H4 (cell line): Measurements from ENCODE around the gene RPS6KC1. TPM values are rescaled to one million over a fixed set of nuclear protein-coding genes. Genes with fewer than 3 reads are reported as not detected.
"Not testable (repeated sequence)": the region's sequence is repeated elsewhere in the genome, so short reads cannot be mapped to it uniquely, and the experiment has no call there.

Source experiments
- DNase-seq: peaks from one replicate; pipeline ENCODE4 v3.0.0-alpha.2; 2015; ENCODE audit warnings: low spot score
- total RNA-seq: library from RNA; depleted of rRNA; stranded (reverse); fragments of >200 nt; shearing (Covaris generic); gene quantifications from 2 replicates; pipeline ENCODE4 v1.2.3, GENCODE V29; 2014; rRNA removed

Gene RPS6KC1
- total RNA-seq, 1 experiment from 2014 or later = 16.6 TPM

- DNase-seq = no peak
Measured at GRCh38 chr1:213279410-213279809, 228.4 kb downstream of the RPS6KC1 start.

DNA sequence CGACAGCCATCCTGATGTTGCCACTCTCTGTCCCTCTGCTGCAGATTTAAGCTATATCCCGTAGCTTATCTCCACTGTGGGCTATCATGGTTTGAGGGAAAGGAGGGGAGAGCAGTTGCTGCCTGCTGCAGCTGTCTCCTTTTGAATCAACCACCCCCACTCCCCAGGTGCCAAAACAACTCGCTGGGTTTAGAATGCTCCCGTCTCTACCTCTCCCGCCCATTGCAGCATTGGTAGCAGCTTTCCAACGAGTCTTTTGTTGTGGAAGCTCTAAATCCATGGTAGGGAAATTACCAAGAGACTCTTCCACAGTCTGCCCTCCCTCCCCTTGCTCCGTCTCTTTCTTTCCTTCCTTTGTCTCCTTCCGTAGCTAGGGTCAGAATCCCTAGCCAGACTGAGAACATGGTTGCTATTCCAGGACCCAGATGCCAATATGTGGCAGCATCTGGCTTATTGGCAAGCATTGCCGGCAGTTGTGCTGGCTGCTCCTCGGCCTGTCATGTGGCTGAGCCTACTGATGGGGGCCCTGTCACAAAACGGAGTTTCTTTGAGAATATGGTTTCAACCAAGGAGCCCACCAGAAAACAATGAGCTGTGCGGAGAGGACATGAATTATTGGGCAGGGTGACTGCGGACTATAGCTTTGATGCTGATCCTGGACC, 230.7 kb downstream of the RPS6KC1 start:
- DNase-seq = no peak

GRCh38 chr1:213284626-213285025, 233.6 kb downstream of the RPS6KC1 start:
- DNase-seq = no peak

DNA sequence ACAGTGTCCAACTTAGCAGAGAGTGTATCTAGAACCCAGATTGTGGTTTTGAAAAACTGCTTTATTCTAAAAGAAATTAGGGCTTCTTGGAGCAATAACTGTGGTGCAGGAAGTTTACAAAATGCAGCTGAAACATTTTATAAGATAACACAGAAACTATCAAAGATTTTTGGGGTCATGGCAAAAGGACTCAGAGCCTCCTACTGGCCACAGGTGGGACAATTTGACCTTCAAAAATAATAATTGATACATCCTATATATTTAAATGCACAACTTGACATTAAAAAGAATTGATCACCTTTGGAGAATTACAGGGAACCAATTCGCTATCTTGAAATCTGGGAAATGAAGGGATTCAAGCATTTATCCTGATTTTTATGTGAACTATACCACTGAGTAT, 235.2 kb downstream of the RPS6KC1 start:
- no peak for DNase-seq

- DNase-seq = no peak
Measured at GRCh38 chr1:213287987-213288386, 236.9 kb downstream of the RPS6KC1 start.

DNA sequence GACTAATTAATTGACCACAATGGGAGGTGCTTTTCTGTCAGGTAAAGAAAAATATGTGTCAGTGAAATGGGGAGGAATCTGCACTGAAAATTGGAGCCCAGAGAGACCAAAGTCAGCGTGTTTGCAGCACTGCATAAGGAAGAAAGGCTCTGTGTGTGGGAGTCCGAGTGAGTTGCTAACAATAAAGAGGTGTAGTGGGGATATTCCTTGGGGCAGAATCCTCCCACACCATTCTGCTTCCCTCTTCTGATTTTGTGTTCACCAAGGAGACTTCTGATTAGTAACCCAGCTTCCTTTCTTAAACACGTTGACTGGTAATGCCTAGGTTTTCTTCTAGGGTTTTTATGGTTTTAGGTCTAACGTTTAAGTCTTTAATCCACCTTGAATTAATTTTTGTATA, 240.5 kb downstream of the RPS6KC1 start:
- DNase-seq = no peak

GRCh38 chr1:213292614-213293013, 241.6 kb downstream of the RPS6KC1 start:
- DNase-seq = no peak

DNA sequence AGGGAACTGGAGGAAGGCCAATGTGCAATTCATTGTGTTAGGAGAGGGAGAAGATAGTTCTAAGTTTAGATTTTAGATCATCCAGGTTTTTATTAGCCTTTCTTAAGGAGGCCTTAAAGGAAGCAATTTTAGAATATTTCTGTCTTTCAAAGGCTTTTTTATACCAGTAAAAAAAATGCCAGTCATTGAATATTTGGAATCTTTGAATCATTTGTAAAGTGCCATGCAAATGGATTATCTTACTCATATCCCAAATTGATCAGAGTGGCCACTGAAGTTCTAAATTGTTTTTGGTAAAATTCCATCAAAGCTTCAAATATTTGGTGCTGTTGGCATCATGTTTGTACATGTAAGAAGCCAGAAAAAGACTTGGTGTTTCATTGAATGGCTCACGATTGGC, 244.8 kb downstream of the RPS6KC1 start:
- DNase-seq = no peak

- no peak for DNase-seq
Measured at GRCh38 chr1:213296558-213296957, 245.5 kb downstream of the RPS6KC1 start.

GRCh38 chr1:213297021-213297420, 246.0 kb downstream of the RPS6KC1 start:
- DNase-seq = no peak

- no peak for DNase-seq
Measured at GRCh38 chr1:213300433-213300832, 249.4 kb downstream of the RPS6KC1 start.

- not testable (repeated sequence) for DNase-seq
Measured at GRCh38 chr1:213301524-213301923, 250.5 kb downstream of the RPS6KC1 start.

DNA sequence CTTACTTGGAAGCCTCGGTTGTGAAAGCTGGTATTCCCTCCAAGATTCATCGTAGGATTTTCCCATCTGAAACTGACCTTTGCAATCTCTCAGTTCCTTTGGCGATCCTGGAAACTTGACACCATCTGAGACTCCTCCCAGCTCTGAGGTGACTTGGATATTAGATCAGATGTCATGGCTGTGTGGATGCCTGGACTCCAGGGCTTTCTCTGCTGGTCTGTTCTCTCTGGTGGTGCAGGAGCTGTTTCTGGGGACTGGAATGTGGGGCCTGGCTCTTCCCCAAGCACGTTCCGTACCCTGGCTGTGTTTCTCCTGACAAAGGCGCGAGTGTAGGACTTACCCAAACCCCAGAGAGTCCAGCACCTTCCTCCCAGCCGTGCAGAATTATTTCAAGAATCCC, 252.2 kb downstream of the RPS6KC1 start:
- no peak for DNase-seq

DNA sequence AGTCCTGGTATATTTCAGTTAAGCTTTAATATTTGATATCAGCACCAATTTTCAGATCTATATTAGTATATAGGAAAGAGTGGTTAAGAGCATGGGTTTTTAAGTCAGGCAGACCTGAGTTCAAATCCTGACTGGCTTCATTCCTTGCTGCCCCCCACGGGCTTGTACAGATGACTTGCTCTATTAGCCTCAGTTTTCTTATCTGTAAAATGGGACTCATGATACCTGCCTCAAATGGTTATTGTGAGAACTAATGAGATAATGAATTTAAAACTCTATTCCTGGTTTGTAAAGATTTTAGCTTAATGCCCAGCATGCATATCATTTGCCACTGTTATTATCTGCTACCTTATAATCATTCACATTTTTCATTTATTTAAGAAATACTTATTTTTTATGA, 264.5 kb downstream of the RPS6KC1 start:
- no peak for DNase-seq

DNA sequence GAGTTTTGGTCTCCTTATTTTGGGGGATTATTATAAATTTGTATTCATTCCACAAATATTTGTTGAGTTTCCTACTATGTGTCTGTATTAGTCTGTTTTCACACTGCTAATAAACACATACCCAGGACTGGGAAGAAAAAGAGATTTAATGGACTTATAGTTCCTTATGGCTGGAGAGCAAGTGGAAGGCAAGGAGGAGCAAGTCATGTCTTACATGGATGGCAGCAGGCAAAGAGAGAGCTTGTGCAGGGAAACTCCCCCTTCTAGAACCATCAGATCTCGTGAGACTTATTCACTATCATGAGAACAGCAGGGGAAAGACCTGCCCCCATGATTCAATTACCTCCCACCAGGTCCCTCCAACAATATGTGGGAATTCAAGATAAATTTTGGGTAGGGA, 267.4 kb downstream of the RPS6KC1 start:
- DNase-seq = not testable (repeated sequence)

DNA sequence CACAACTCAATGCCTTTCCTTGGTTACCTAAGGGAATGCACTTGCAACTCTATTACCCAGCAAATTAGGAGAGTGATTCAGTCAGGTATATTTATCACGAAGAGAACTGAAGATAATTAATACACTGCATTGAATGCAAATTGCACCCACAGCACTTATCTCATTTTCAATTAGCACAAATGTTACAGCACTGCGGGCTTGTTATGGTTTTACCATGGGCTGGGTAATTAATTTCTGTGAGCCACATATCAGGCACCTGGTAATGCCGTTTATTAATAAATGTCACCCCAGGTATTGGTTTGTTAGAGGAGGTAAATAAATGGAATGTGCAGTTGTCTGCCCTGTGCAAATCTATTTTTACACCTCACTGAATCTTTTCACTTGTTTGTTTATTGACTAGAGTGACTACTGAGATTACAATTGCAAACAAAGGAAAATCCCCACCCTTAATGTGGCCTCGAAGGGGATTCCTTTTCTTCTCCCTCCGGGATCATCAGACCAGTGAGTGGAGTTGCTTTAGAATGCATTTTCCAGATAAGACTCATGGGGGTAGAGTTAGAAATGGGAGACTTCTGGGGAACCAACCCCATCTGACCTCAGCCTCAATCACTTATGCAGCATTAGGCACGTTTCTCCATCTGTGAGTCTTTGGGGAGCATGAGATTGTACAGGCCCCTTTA, 269.3 kb downstream of the RPS6KC1 start:
- no peak for DNase-seq

Other genes with a start within 250 kb of the RPS6KC1 start
- 0.75 TPM in 1 of 2 replicates, not detected in the other for gene SPATA45, start 203.6 kb upstream of the RPS6KC1 start, total RNA-seq
- 9.3 and 9.7 TPM in 2 replicates for gene FLVCR1, start 193.0 kb upstream of the RPS6KC1 start, total RNA-seq
- gene VASH2, start 100.7 kb upstream of the RPS6KC1 start, total RNA-seq = 0.31 and 2.5 TPM in 2 replicates
- gene ANGEL2, start 35.4 kb upstream of the RPS6KC1 start, total RNA-seq = 30.8 and 32.7 TPM in 2 replicates